HG03469 (cell line): ENCODE data around the gene LTB.

Experiments
- ATAC-seq: cut with Tn5 transposase; IDR thresholded peaks from one replicate; pipeline ENCODE4 v1.9.1; 2021; ENCODE audit warnings: mild to moderate bottlenecking, moderate library complexity, moderate number of reproducible peaks; ENCODE audit not compliant: unreplicated experiment

Gene LTB

DNA sequence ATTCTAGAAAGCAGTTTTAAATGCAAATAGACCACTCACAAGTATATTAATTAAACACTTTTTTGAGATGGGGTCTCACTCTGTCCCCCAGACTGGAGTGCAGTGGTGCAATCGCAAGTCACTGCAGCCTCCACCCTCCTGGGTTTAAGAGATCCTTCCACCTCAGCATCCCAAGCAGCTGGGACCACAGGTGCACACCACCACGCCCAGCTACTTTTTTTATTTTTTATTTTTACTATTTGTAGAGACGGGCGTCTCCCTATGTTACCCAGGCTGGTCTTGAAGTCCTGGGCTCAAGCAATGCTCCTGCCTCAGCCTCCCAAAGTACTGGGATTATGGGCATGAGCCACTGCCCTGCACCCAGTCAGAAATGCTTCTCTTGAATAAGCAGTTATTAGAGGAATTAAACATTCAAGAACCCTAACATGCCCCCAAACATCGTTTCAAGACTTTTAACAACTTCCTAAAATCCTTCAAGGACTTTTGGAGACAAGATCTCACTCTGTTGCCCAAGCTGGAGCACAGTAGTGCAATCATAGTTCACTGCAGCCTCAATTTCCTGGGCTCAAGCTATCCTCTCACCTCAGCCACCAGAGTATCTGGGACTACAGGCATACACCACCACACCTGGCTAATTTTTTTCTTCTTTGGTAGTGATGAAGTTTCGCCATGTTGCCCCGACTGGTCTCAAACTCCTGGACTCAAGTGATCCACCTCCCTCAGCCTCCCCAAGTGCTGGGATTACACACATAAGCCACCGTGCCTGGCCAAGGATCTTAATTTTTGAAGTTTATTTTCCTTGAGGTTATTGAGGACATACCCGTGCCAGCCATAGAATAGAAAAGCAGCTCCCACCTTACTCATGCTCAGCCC, 50.2 kb downstream of the LTB start:
- no peak for ATAC-seq

DNA sequence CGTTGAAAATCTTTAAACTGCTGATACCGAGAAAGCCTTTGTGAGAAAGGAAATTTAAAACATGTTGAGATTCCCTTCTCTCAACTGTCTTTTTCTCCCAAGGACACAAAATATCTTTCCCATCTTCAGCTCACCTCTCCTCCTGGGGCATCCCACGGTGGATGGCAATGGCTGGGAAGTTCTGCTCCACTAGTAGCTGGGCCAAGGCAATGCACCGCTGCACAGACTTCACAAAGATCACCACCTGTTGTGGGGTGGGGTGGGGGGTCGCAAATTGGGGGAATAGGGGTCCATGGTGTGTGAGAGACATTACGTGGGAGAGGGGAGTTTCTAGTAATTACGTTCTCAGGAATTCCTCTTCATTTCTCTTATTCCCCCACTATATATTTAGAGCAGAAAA, 51.1 kb downstream of the LTB start:
- no peak for ATAC-seq

DNA sequence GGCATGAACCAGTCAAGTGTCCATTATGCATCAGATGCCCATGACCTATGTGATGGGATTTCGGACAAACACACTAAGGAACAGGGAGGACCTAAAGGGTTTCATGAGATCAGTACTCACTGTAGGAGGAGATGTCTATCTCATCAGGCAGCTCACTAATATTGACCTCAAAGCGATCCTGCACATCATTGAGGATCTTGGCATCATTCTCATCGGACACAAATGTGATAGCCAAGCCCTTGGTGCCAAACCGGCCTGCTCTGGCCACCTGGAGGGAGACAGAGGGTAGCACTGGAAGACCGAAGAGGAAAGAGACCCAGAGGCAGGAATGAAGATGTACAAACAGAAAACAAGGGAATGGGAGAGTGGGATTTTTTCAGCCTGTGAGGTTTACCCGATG, 51.6 kb downstream of the LTB start:
- ATAC-seq, result no peak
